Naive B cell (primary cell): Measurements from ENCODE around the gene LYSMD4. TPM values are rescaled to one million over a fixed set of nuclear protein-coding genes. Genes with fewer than 3 reads are reported as not detected.
"Not testable (repeated sequence)": the region's sequence is repeated elsewhere in the genome, so short reads cannot be mapped to it uniquely, and the experiment has no call there.

ENCODE experiments used
- ATAC-seq, 2 donors: fragments of 150-1000 bp; cut with Tn5 transposase; 2 replicates each; pipeline ENCODE4 v1.10.0; 2021; ENCODE audit warnings: low read depth in 2 of 2, mild to moderate bottlenecking in 2 of 2, moderate library complexity in 2 of 2
- DNase-seq: peaks from one replicate; pipeline ENCODE4 v3.0.0; 2022
- H3K27ac Mint-ChIP-seq, 6 donors: one replicate each; pipeline ENCODE4 v1.8.0; 2020 to 2022; ENCODE audit warnings: mild to moderate bottlenecking in 6 of 6, mixed read lengths in 6 of 6, moderate library complexity in 5 of 6, inconsistent platforms in 2 of 6
- H3K27me3 Mint-ChIP-seq, 3 donors: one replicate each; pipeline ENCODE4 v1.8.0; 2021 to 2022; ENCODE audit warnings: mixed read lengths in 3 of 3, mild to moderate bottlenecking in 1 of 3
- H3K36me3 Mint-ChIP-seq, 2 donors: one replicate each; pipeline ENCODE4 v1.8.0; 2020 to 2022; ENCODE audit warnings: mixed read lengths in 2 of 2, inconsistent platforms in 1 of 2, mild to moderate bottlenecking in 1 of 2
- H3K4me1 Mint-ChIP-seq, 3 donors: one replicate each; pipeline ENCODE4 v1.8.0; 2020 to 2022; ENCODE audit warnings: mixed read lengths in 3 of 3, inconsistent platforms in 1 of 3, mild to moderate bottlenecking in 1 of 3, moderate library complexity in 1 of 3
- H3K4me3 Mint-ChIP-seq, 8 donors: one replicate each; pipeline ENCODE4 v1.8.0; 2020 to 2022; ENCODE audit warnings: mild to moderate bottlenecking in 8 of 8, mixed read lengths in 8 of 8, moderate library complexity in 8 of 8, inconsistent platforms in 2 of 8
- H3K9me3 Mint-ChIP-seq, 7 donors: one replicate each; pipeline ENCODE4 v1.8.0; 2020 to 2022; ENCODE audit warnings: mixed read lengths in 7 of 7, mild to moderate bottlenecking in 5 of 7, inconsistent platforms in 2 of 7, moderate library complexity in 1 of 7
- polyA plus RNA-seq, 6 donors: library from polyadenylated mRNA; unstranded; fragments of 300-500 nt; fragmentation: Illumina TruSeq; gene quantifications; one replicate each; pipeline ENCODE4 v1.2.3, GENCODE V29; 2021; ENCODE audit warnings: low read depth in 6 of 6

LYSMD4 gene
- polyA plus RNA-seq, 6 donors from 2014 or later = 2.0 to 3.9 (median 2.9) TPM

DNA sequence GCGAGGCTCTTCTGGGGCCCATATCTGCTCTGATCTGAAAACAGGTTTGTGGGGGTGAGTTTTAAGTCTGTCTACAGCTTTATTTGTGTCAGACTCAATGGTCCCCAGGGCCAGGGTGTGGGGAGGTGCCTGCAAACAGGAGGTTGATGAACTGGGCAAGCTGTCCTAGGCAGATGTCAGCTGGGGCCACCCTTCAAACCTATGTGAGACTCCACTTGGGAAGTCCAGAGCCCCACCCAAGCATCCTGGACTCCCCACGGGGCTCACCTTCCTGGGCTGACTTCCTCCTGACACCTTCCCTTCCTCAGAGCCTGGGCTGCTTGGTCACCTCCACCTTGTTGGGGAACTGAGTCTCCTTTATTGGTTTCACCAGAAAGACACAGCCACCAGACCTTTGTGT, 8.6 kb upstream of the LYSMD4 start:
- H3K27ac Mint-ChIP-seq = no peak overlapping the region
- peaks cover 0 to 12% (median 6%) of the 10 kb centered on the region in 3 donors for H3K27me3 Mint-ChIP-seq

DNA sequence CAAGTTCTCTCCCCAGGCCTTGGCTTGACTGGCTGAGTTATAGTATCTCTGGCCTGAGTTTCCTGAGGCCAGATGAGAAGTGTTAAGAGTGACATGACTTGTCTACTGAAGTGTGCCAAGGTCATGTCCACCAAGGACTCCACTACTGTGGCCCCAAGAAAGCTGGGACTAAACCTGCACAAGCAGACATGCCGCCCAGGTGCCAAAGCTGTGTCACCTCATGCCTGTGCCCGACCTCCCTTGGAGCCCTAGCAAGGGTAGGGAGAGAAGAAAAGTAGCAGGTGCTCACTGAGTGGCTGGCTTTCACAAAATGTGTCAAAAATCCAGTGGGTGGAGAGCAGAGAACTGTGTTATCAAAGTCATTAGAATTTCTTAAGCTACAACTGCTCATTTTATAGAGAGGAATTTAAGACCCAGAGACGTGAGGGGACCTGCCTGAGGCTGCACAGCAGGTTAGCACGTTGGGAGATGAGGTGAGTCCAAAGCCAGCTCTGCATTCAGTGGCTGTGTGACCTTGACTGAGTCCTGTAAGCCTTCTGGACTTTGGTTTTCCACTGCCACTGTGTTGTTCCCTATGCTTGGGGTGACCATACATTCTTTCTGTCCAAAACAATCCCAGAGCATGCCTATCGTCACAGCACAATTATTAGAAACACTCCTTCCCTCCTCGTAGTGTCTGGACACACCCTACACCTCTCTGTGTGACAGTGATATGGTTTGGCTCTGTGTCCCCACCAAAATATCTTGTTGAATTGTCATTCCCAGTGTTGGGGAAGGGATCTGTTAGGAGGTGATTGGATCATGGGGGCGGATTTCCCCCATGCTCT, 5.0 kb upstream of the LYSMD4 start:
- Mint-ChIP-seq H3K27ac (no peak overlapping the region), H3K27me3 (peaks cover 0 to 6% (median 0%) of the 10 kb centered on the region in 3 donors), H3K9me3 (peaks cover 0 to 1% (median 0%) of the 10 kb centered on the region in 7 donors), H3K4me3 (no peak overlapping the region), H3K4me1 (peaks cover 0 to 6% (median 0%) of the 10 kb centered on the region in 3 donors), H3K36me3 (no peaks in the 10 kb centered on the region)
- DNase-seq (no peak), ATAC-seq (no peak)

More for the DNA sequence above, 8.6 kb upstream of the LYSMD4 start:
- Mint-ChIP-seq H3K4me3 (no peak overlapping the region), H3K4me1 (no peaks in the 10 kb centered on the region), H3K9me3 (peaks cover 0 to 1% (median 0%) of the 10 kb centered on the region in 7 donors), H3K36me3 (no peaks in the 10 kb centered on the region)
- DNase-seq = no peak
- ATAC-seq = no peak

DNA sequence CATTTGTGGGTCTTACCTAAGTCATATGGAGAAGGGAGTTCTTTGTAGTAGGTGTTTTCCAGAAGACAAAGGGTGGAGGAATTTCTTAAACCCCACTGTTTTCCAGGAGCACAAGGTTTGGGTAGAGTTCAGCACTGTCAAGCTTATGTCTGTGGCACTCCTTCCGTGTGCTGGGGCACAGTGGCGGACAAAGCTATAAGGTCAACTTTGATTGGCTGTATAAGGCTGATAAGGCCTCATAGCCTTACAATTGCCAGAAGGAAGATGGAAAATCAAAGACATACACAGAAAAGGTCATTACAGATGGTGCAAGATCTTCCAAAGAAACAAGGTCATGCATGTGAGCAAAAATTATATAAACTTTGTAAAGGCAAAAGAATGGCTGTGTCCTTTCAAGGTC, 3.5 kb upstream of the LYSMD4 start:
- Mint-ChIP-seq H3K4me1 (peaks cover 5 to 12% (median 8%) of the 10 kb centered on the region in 3 donors), H3K27ac (no peak overlapping the region), H3K27me3 (peaks cover 0 to 6% (median 0%) of the 10 kb centered on the region in 3 donors), H3K4me3 (peak overlapping the region in 2 of 8 donors; percentile 3 to 23), H3K36me3 (no peaks in the 10 kb centered on the region), H3K9me3 (peaks cover 0 to 1% (median 0%) of the 10 kb centered on the region in 7 donors)
- ATAC-seq = no peak
- no peak for DNase-seq

DNA sequence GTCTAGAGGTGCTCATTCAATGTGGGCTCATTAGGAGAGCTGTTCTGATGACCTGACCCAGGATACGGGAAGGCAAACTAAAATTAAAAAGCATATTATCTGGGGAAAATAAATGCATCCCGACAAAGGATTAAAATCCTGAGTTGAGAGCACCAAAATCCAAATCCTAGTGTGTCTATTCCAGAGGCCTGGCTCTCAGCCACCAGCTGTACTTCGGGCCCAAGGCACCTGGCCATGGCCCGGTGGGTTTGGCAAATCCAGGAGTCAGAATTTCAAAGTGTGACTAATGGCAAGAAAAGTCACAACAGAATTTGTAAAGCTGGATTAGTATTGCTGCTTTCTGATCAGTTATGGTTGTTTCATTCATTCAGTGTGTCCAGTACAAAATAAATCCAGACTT, 2.6 kb upstream of the LYSMD4 start:
- DNase-seq = no peak
- Mint-ChIP-seq H3K4me1 (peaks cover 5 to 12% (median 8%) of the 10 kb centered on the region in 3 donors), H3K4me3 (peak overlapping the region in 1 of 8 donors; percentile 92), H3K36me3 (no peaks in the 10 kb centered on the region), H3K27ac (peak overlapping the region in 1 of 6 donors; percentile 9), H3K27me3 (peaks cover 0 to 6% (median 0%) of the 10 kb centered on the region in 3 donors), H3K9me3 (peaks cover 0 to 1% (median 0%) of the 10 kb centered on the region in 7 donors)
- no peak for ATAC-seq

DNA sequence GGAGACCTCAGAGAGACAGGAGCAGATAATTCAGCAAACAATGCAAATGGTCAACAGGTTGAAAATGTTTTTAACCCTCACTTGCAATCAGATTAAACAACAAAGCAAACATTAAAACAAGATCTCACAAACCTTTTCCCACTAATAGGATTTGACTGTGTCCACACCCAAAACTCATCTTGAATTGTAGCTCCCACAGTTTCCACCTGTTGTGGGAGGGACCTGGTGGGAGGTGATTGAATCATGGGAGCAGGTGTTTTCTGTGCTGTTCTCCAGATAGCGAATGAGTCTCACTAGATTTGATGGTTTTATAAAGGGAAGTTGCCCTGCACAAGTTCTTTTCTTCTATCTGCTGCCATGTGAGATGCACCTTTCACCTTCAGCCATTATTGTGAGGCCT, 1.3 kb upstream of the LYSMD4 start:
- Mint-ChIP-seq H3K27me3 (peaks cover 0 to 6% (median 0%) of the 10 kb centered on the region in 3 donors), H3K4me3 (peak overlapping the region; percentile 7 to 92 (median 58)), H3K36me3 (no peaks in the 10 kb centered on the region), H3K4me1 (peaks cover 5 to 12% (median 8%) of the 10 kb centered on the region in 3 donors), H3K9me3 (peaks cover 0 to 1% (median 0%) of the 10 kb centered on the region in 7 donors), H3K27ac (peak overlapping the region in 2 of 6 donors; percentile 26 to 64)
- ATAC-seq = no peak
- DNase-seq = no peak

DNA sequence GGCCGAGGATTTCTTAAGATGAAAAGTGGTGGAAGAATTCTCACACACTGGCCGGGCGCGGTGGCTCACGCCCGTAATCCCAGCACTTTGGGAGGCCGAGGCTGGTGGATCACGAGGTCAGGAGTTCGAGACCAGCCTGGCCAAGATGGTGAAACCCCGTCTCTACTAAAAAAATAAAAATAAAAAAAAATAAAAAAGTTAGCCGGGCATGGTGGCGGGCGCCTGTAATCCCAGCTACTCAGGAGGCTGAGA, 729 bp upstream of the LYSMD4 start:
- Mint-ChIP-seq H3K4me3 (peak overlapping the region; percentile 77 to 92 (median 89)), H3K4me1 (peaks cover 5 to 12% (median 8%) of the 10 kb centered on the region in 3 donors), H3K27ac (peak overlapping the region in 3 of 6 donors; percentile 44 to 91 (median 90))
- not testable (repeated sequence) for H3K27me3 Mint-ChIP-seq, DNase-seq, H3K9me3 Mint-ChIP-seq, ATAC-seq, H3K36me3 Mint-ChIP-seq

DNA sequence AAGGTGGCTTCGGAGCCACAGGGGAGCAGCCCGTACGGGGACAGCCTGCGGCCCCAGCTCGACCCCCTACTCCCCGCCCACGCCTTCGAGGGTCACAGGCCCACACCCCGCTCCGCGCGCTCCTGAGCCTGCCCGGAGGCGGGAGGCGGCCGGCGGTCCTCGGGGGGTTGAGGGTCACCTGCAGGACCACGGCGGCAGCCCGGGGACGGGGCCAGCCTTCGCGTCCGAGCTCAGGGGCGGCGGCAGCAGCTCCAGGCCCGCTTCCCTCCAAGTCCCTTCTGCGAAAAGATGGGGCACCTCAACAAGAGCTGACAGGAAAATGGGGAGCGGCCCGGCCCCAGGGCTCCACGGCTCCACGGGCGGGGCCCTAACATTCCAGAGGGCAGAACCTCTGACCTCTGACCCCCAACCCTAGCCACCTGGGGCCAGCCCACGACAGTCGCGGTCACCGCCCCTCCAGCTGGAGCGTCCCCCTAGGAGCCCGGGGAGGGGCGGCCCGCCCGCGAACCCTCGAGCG, 428 bp downstream of the LYSMD4 start:
- Mint-ChIP-seq H3K27ac (peak overlapping the region in 4 of 6 donors; percentile 24 to 93 (median 34)), H3K4me1 (peaks cover 5 to 12% (median 8%) of the 10 kb centered on the region in 3 donors), H3K4me3 (peak overlapping the region; percentile 75 to 95 (median 90)), H3K36me3 (no peaks in the 10 kb centered on the region), H3K9me3 (peaks cover 0 to 1% (median 0%) of the 10 kb centered on the region in 7 donors), H3K27me3 (no peaks in the 10 kb centered on the region)
- DNase-seq = no peak
- ATAC-seq = peak; percentile 29

DNA sequence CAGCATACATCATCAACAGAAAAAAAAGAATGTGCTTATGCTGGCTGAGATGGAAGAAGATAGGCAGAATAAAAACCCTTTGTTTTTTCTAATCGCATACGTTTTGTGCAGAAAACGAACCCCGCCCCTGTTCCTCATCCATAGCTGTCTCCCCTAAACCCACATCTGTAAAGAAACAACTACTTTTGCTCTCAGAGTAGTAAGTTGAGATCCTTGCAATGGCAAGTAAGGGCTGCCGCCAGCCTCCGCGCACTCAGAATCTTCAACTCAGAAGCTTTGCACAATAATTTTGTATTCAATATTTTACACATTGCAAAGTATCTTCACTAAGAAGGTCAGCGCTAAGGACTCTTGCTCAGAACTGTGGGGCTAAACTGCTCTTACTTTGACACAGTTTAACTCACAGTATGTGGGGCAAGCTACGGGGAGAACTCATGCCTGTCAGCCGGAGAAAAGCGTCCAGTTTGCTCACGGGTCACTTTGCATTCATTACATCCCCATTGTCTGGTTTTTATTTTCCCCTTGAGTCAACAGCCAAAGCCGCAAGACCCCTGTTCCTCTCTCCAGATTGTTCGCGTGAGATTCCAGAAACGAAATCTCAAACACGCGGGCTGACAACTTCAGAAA, 1.0 kb downstream of the LYSMD4 start:
- peaks cover 0 to under 1% (median 0%) of the 10 kb centered on the region in 7 donors for H3K9me3 Mint-ChIP-seq
- peak overlapping the region; percentile 75 to 95 (median 90) for H3K4me3 Mint-ChIP-seq
- DNase-seq (no peak), ATAC-seq (no peak)
- no peaks in the 10 kb centered on the region for H3K27me3 Mint-ChIP-seq
- peak overlapping the region in 5 of 6 donors; percentile 26 to 93 (median 61) for H3K27ac Mint-ChIP-seq
- H3K36me3 Mint-ChIP-seq = no peaks in the 10 kb centered on the region
- peaks cover 5 to 12% (median 8%) of the 10 kb centered on the region in 3 donors for H3K4me1 Mint-ChIP-seq

DNA sequence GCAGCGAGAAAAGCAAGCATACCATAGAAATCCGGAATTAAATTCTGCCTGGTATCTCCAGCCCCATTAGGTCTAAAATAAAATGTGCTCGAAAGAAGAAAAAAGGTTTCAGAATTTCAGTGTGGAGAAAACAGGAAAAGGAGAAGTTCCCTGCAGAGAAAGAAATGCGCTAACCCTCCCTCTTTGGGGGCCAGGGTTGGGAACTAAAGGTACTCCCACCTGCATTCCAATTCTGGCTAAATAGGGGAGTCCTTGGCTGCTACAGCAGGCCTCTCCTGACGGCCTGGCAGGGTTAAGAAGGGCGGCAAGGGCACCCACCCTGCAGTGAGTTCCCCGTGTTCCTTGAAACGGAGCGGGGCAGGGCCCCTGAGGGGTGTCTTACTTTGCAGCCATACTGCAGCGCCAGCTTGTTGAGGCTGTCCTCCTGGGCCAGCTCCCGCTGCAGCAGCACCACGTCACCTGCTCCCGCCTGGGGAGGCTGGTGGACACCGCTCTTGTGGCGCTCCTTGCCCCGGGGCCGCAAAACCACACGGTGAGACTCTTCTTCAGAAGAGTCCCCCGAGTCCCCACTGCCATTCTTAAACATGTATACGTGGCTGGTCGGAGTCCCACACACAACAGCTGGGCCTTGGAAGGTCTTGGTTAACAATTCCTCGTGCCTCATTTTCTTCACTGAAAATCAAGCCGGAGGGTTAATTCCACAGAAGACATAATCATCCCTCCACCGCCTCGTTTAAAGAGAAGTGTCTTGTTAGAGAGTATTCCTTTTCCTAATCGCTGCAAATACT, 1.7 kb downstream of the LYSMD4 start:
- Mint-ChIP-seq H3K9me3 (no peaks in the 10 kb centered on the region), H3K4me1 (peaks cover 5 to 12% (median 8%) of the 10 kb centered on the region in 3 donors), H3K36me3 (no peaks in the 10 kb centered on the region), H3K27ac (no peak overlapping the region), H3K4me3 (peak overlapping the region; percentile 47 to 95 (median 88)), H3K27me3 (no peaks in the 10 kb centered on the region)
- ATAC-seq (no peak), DNase-seq (no peak)

DNA sequence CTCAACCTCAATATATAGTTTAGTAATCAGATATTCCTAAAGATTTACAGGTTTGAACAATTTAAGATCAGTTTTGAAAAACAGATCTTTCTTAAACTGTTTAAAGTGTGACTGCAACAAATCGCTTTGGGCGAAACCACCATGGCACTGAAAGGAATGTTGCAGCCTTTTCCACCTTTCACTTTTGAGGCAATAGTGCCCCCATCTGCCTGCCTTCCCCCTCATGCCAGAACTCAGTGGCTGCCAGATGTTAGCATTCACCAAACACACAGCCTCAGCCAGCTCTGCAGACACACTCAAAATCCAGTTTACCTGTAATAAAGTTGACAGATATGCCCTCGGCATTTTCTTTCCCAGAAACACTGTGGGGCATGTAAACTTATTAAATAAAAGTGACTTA, 3.3 kb downstream of the LYSMD4 start:
- Mint-ChIP-seq H3K27ac (no peak overlapping the region), H3K27me3 (no peaks in the 10 kb centered on the region), H3K9me3 (no peaks in the 10 kb centered on the region), H3K36me3 (no peaks in the 10 kb centered on the region), H3K4me3 (peak overlapping the region in 1 of 8 donors; percentile 92), H3K4me1 (peaks cover 5 to 12% (median 8%) of the 10 kb centered on the region in 3 donors)
- DNase-seq (no peak), ATAC-seq (no peak)

DNA sequence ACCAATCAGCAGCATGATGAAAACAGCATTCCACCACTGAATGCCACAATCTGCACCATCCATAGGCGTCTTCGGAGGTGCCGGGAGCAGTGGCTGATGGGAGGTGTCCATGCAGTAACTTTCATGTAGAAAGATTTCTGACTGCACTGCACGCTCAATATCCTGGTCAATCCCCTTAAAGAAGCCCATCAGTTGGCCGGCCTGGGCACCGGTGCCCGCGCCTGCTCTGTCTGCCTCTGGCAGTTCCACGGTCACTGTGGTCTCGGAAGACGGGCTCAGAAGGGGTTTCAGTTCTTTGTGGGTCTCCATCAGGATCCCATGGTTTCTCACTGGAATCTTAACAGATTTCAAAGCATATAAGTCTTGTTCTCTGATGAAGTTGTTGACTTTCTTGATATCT, 3.9 kb downstream of the LYSMD4 start:
- H3K27ac Mint-ChIP-seq = no peak overlapping the region
- no peaks in the 10 kb centered on the region for H3K9me3 Mint-ChIP-seq
- no peaks in the 10 kb centered on the region for H3K36me3 Mint-ChIP-seq
- H3K4me3 Mint-ChIP-seq = no peak overlapping the region
- peaks cover 5 to 12% (median 8%) of the 10 kb centered on the region in 3 donors for H3K4me1 Mint-ChIP-seq
- DNase-seq (no peak), ATAC-seq (no peak)
- no peaks in the 10 kb centered on the region for H3K27me3 Mint-ChIP-seq

DNA sequence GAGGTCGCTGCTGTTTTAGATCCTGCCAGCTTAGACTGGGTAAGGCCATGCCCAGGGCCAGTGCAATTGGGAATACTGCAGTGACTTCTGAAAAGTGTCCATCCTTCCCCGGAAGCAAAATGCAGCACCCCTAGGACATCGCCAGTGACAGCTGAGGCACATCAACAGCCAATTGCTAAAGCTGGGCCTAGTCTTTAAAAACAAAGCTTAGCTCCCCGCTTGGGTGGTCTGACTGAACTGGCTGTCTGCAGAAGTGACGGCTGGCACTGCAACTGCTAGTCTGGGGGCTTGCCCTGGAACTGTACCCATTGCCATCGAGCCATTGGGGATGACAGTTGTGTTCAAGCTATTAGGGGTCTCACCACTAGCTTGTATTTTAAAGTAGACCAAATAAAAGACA, 4.3 kb downstream of the LYSMD4 start:
- no peaks in the 10 kb centered on the region for H3K27me3 Mint-ChIP-seq
- DNase-seq (no peak), ATAC-seq (no peak)
- H3K4me3 Mint-ChIP-seq = no peak overlapping the region
- H3K36me3 Mint-ChIP-seq = no peaks in the 10 kb centered on the region
- no peaks in the 10 kb centered on the region for H3K9me3 Mint-ChIP-seq
- no peak overlapping the region for H3K27ac Mint-ChIP-seq
- H3K4me1 Mint-ChIP-seq = peaks cover 6 to 11% (median 8%) of the 10 kb centered on the region in 3 donors

DNA sequence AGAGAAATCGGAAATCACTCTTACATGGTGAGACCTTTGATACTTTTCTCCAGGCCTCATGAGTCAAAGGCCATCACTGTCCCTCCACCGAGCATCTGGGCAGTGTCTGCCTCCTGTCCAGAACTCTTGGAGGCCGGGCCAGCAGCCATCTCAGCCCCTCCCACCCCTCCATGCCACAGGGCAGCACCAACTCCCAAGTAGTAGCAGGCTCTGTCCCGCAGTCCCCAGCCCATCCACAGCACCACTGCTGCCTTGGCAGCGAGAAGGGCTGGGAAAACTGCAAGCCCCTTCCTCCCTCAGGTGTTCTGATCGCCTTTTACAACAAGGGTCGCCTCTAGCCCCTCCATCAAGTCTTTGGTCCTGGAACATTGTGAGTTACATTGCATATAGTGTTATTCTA, 5.5 kb downstream of the LYSMD4 start:
- H3K27ac Mint-ChIP-seq = no peak overlapping the region
- no peaks in the 10 kb centered on the region for H3K36me3 Mint-ChIP-seq
- no peaks in the 10 kb centered on the region for H3K27me3 Mint-ChIP-seq
- DNase-seq (no peak), ATAC-seq (no peak)
- H3K9me3 Mint-ChIP-seq = no peaks in the 10 kb centered on the region
- no peak overlapping the region for H3K4me3 Mint-ChIP-seq
- H3K4me1 Mint-ChIP-seq = peaks cover 6 to 9% (median 8%) of the 10 kb centered on the region in 3 donors
